ENCODE data around the gene RFXAP. TPM values are rescaled to one million over a fixed set of nuclear protein-coding genes. Genes with fewer than 3 reads are reported as not detected.

RFXAP gene
- total RNA-seq, 1 experiment from 2014 or later: 4.4 TPM

DNA sequence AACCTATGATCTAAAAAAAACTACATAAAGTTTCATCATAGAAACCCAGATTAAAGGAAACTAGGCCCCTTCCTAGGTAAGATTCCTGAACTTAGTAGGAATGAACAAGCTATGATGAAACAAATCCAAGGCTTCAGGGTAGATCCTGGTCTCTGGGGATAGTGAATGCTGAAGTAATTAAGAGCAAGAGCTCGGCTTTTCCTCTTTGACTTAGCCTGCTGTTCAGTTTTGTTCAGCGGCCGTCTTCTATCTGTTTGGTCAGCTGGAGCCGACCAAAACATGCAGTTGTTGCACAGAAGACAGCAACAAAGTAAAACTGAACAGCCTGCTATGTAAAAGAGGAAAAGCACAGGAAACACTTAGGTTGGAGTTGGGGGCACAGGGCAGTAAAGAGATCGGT is 44.1 kb upstream of the RFXAP start:
- ChIA-PET RAD21 (ENCODE audit: low non-redundant PET in 1 of 2, low total read pairs in 2 of 2, uncharacterized antibody in 2 of 2, unreplicated experiment in 2 of 2) (no interaction called here), POLR2A (no interaction called here)

DNA sequence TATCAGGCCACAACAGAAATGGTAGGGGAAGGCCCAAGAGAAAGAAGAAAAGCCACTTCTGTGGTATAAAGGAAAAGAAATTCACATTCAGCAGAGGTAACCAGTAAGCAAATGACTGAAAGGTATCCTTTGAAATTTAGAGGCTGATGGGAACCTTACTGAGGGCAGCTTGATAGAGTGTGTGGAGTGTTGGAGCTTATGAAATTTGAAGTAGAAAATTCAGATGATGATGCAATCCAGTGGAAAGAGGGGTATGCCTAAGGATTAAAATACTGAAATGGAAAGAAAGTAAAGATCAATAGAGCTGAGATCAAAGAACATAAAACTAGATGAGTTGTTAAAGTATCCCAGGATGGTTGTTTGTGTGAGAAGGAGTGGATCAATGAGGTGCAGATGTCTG is 42.8 kb upstream of the RFXAP start:
- CTCF ChIA-PET: no interaction called here
- Histone ChIP-seq H3K36me3 (ENCODE audit: control insufficient read depth in 1 of 2, insufficient read depth in 2 of 2, low read length in 2 of 2) (no peaks in the 10 kb centered on the region), H3K27me3 (ENCODE audit: insufficient read depth, low read length) (no peaks in the 10 kb centered on the region), H3K4me1 (ENCODE audit: control insufficient read depth in 1 of 2, insufficient read depth in 2 of 2, low read length in 2 of 2) (peaks cover 0 to 9% of the 10 kb centered on the region in 2 experiments; a peak in 1 of 4 replicates), H3K9ac (ENCODE audit: low read length) (no peak overlapping the region), H3K4me3 (replicated peaks in 1 of 2; ENCODE audit: low read depth in 1 of 2, low read length in 2 of 2) (no peak overlapping the region), H3K9me2 (ENCODE audit: insufficient read depth) (no peaks in the 10 kb centered on the region), H3K27ac (ENCODE audit: low read depth, low read length) (no peak overlapping the region), H4K20me1 (ENCODE audit: insufficient read depth) (no peaks in the 10 kb centered on the region), H3K9me3 (ENCODE audit: control insufficient read depth in 1 of 2, insufficient read depth in 1 of 2, low read depth in 1 of 2, low read length in 2 of 2) (no peaks in the 10 kb centered on the region), H2AFZ (ENCODE audit: low read depth, low read length, poor library complexity, severe bottlenecking) (no peak overlapping the region), H3K4me2 (ENCODE audit: low read length) (no peak overlapping the region), H3K79me2 (ENCODE audit: insufficient read depth, low read length) (no peaks in the 10 kb centered on the region)
- no peak for DNase-seq (ENCODE audit: low read depth, low spot score)
- POLR2A ChIA-PET: no interaction called here
- no TSS peak for BruUV-seq (replicated peaks)
- RAD21 ChIA-PET (ENCODE audit: low non-redundant PET in 1 of 2, low total read pairs in 2 of 2, uncharacterized antibody in 2 of 2, unreplicated experiment in 2 of 2): no interaction called here
- ATAC-seq: no peak
- intact Hi-C loops (cut with micrococcal nuclease): no loop called here
- TF ChIP-seq, protein P1, sequence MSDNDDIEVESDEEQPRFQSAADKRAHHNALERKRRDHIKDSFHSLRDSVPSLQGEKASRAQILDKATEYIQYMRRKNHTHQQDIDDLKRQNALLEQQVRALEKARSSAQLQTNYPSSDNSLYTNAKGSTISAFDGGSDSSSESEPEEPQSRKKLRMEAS (IDR thresholded peaks at IDR 0.05): no peak
- TF ChIP-seq ZNF274 (IDR thresholded peaks at IDR 0.05; ENCODE audit: low read depth, low read length) (no peak), ELF1 (IDR thresholded peaks at IDR 0.05; ENCODE audit: borderline replicate concordance, low read depth) (no peak), ZFX (IDR thresholded peaks at IDR 0.05) (no peak), EGR1 (IDR thresholded peaks at IDR 0.05; ENCODE audit: low read depth) (no peak), SIN3A (IDR thresholded peaks at IDR 0.05; ENCODE audit: low read depth) (no peak), CEBPB (IDR thresholded peaks at IDR 0.05; ENCODE audit: low read depth) (no peak), POLR2A (IDR thresholded peaks at IDR 0.05; ENCODE audit: borderline replicate concordance, extremely low read depth, insufficient read depth, insufficient read length) (no peak), TCF7L2 (IDR thresholded peaks at IDR 0.05; ENCODE audit: borderline replicate concordance, extremely low read depth, insufficient read depth, insufficient read length) (no peak), SP1 (IDR thresholded peaks at IDR 0.05; ENCODE audit: low read depth) (no peak), CBX3 (IDR thresholded peaks at IDR 0.05; ENCODE audit: low read depth) (no peak), YY1 (IDR thresholded peaks at IDR 0.05; ENCODE audit: extremely low read depth, insufficient replicate concordance, low read depth, low read length) (no peak), SRF (IDR thresholded peaks at IDR 0.05; ENCODE audit: low read depth) (no peak)
- TF ChIP-seq, protein P2, sequence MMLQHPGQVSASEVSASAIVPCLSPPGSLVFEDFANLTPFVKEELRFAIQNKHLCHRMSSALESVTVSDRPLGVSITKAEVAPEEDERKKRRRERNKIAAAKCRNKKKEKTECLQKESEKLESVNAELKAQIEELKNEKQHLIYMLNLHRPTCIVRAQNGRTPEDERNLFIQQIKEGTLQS (IDR thresholded peaks at IDR 0.05): no peak
- TF ChIP-seq, protein P3, sequence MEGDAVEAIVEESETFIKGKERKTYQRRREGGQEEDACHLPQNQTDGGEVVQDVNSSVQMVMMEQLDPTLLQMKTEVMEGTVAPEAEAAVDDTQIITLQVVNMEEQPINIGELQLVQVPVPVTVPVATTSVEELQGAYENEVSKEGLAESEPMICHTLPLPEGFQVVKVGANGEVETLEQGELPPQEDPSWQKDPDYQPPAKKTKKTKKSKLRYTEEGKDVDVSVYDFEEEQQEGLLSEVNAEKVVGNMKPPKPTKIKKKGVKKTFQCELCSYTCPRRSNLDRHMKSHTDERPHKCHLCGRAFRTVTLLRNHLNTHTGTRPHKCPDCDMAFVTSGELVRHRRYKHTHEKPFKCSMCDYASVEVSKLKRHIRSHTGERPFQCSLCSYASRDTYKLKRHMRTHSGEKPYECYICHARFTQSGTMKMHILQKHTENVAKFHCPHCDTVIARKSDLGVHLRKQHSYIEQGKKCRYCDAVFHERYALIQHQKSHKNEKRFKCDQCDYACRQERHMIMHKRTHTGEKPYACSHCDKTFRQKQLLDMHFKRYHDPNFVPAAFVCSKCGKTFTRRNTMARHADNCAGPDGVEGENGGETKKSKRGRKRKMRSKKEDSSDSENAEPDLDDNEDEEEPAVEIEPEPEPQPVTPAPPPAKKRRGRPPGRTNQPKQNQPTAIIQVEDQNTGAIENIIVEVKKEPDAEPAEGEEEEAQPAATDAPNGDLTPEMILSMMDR (IDR thresholded peaks at IDR 0.05 in 2 of 3, conservative IDR thresholded peaks at IDR 0.05 in 1 of 3; ENCODE audit: borderline replicate concordance in 1 of 3, insufficient read depth in 1 of 3, low read depth in 2 of 3, low read length in 2 of 3): no peak
- TF ChIP-seq, protein P4, sequence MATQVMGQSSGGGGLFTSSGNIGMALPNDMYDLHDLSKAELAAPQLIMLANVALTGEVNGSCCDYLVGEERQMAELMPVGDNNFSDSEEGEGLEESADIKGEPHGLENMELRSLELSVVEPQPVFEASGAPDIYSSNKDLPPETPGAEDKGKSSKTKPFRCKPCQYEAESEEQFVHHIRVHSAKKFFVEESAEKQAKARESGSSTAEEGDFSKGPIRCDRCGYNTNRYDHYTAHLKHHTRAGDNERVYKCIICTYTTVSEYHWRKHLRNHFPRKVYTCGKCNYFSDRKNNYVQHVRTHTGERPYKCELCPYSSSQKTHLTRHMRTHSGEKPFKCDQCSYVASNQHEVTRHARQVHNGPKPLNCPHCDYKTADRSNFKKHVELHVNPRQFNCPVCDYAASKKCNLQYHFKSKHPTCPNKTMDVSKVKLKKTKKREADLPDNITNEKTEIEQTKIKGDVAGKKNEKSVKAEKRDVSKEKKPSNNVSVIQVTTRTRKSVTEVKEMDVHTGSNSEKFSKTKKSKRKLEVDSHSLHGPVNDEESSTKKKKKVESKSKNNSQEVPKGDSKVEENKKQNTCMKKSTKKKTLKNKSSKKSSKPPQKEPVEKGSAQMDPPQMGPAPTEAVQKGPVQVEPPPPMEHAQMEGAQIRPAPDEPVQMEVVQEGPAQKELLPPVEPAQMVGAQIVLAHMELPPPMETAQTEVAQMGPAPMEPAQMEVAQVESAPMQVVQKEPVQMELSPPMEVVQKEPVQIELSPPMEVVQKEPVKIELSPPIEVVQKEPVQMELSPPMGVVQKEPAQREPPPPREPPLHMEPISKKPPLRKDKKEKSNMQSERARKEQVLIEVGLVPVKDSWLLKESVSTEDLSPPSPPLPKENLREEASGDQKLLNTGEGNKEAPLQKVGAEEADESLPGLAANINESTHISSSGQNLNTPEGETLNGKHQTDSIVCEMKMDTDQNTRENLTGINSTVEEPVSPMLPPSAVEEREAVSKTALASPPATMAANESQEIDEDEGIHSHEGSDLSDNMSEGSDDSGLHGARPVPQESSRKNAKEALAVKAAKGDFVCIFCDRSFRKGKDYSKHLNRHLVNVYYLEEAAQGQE (IDR thresholded peaks at IDR 0.05; ENCODE audit: low read depth): no peak

More for the DNA sequence above, 44.1 kb upstream of the RFXAP start:
- no peaks in the 10 kb centered on the region for H3K79me2 ChIP-seq (ENCODE audit: insufficient read depth, low read length)
- no peak for ATAC-seq
- no peaks in the 10 kb centered on the region for H3K36me3 ChIP-seq (ENCODE audit: control insufficient read depth in 1 of 2, insufficient read depth in 2 of 2, low read length in 2 of 2)
- CTCF ChIA-PET: no interaction called here
- H3K9me2 ChIP-seq (ENCODE audit: insufficient read depth): no peaks in the 10 kb centered on the region
- H3K4me1 ChIP-seq (ENCODE audit: control insufficient read depth in 1 of 2, insufficient read depth in 2 of 2, low read length in 2 of 2): peaks cover 0 to 9% of the 10 kb centered on the region in 2 experiments; a peak in 1 of 4 replicates
- H3K27ac ChIP-seq (ENCODE audit: low read depth, low read length): no peak overlapping the region
- no peak for DNase-seq (ENCODE audit: low read depth, low spot score)
- no peaks in the 10 kb centered on the region for H3K9me3 ChIP-seq (ENCODE audit: control insufficient read depth in 1 of 2, insufficient read depth in 1 of 2, low read depth in 1 of 2, low read length in 2 of 2)
- H2AFZ ChIP-seq (ENCODE audit: low read depth, low read length, poor library complexity, severe bottlenecking): no peak overlapping the region
- no peaks in the 10 kb centered on the region for H3K27me3 ChIP-seq (ENCODE audit: insufficient read depth, low read length)
- H3K4me2 ChIP-seq (ENCODE audit: low read length): no peak overlapping the region
- H4K20me1 ChIP-seq (ENCODE audit: insufficient read depth): no peaks in the 10 kb centered on the region
- H3K4me3 ChIP-seq (replicated peaks in 1 of 2; ENCODE audit: low read depth in 1 of 2, low read length in 2 of 2): no peak overlapping the region
- no TSS peak for BruUV-seq (replicated peaks)
- intact Hi-C loops (cut with micrococcal nuclease): no loop called here
- no peak overlapping the region for H3K9ac ChIP-seq (ENCODE audit: low read length)
- TF ChIP-seq CBX3 (IDR thresholded peaks at IDR 0.05; ENCODE audit: low read depth): no peak
- no peak for TF ChIP-seq ZNF274 (IDR thresholded peaks at IDR 0.05; ENCODE audit: low read depth, low read length)
- TF ChIP-seq YY1 (IDR thresholded peaks at IDR 0.05; ENCODE audit: extremely low read depth, insufficient replicate concordance, low read depth, low read length): no peak

Measured in HCT116 (cell line).